Lung (tissue), 12 donors: Measurements from ENCODE around the gene IL1RN. TPM values are rescaled to one million over a fixed set of nuclear protein-coding genes. Genes with fewer than 3 reads are reported as not detected.

Experiments used
- ATAC-seq: fragments of 200-7000 bp; cut with Tn5 transposase; one replicate; pipeline ENCODE4 v1.9.1; 2020; ENCODE audit warnings: moderate number of reproducible peaks; ENCODE audit not compliant: insufficient read depth, low FRiP score
- DNase-seq, 3 donors: peaks; one replicate each; pipeline ENCODE4 v3.0.0-alpha.2; 2013 to 2017
- H3K27ac ChIP-seq, 2 donors: one replicate each; pipeline ENCODE4 v1.5.1; 2013; ENCODE audit warnings: mild to moderate bottlenecking in 2 of 2, moderate library complexity in 2 of 2, control low read depth in 1 of 2, inconsistent platforms in 1 of 2, low read depth in 1 of 2, low read length in 1 of 2
- H3K27me3 ChIP-seq, 3 donors: one replicate each; pipeline ENCODE4 v1.5.1; 2013; ENCODE audit warnings: low read length in 2 of 3; ENCODE audit not compliant: control insufficient read depth in 3 of 3, insufficient read depth in 3 of 3
- H3K36me3 ChIP-seq, 4 donors: one replicate each; pipeline ENCODE4 v1.5.1; 2013; ENCODE audit warnings: low read length in 4 of 4, mild to moderate bottlenecking in 1 of 4, moderate library complexity in 1 of 4; ENCODE audit not compliant: control insufficient read depth in 4 of 4, insufficient read depth in 4 of 4
- H3K4me1 ChIP-seq, 5 donors: one replicate each; pipeline ENCODE4 v1.5.1; 2013; ENCODE audit warnings: low read length in 5 of 5, mild to moderate bottlenecking in 2 of 5, moderate library complexity in 1 of 5; ENCODE audit not compliant: control insufficient read depth in 5 of 5, insufficient read depth in 5 of 5
- H3K4me3 ChIP-seq: one replicate; pipeline ENCODE4 v1.5.1; 2013; ENCODE audit warnings: mild to moderate bottlenecking, control low read depth, moderate library complexity
- H3K9ac ChIP-seq, 2 donors: one replicate each; pipeline ENCODE4 v1.5.1; 2013; ENCODE audit warnings: low read length in 2 of 2, control low read depth in 1 of 2; ENCODE audit not compliant: insufficient read depth in 1 of 2
- H3K9me3 ChIP-seq, 4 donors: one replicate each; pipeline ENCODE4 v1.5.1; 2013; ENCODE audit warnings: low read length in 3 of 4, mild to moderate bottlenecking in 1 of 4, moderate library complexity in 1 of 4; ENCODE audit not compliant: control insufficient read depth in 4 of 4, insufficient read depth in 3 of 4
- WGBS, 2 donors: extraction: QIAGEN DNeasy Blood & Tissue Kit; methylation state at CpG; one replicate each; pipeline ENCODE4 v1.1.7; 2013; 5-methylcytosine and 5-hydroxymethylcytosine counted together
- polyA plus RNA-seq, 2 donors: library from polyadenylated mRNA; stranded (reverse); fragments of 200-250 nt; gene quantifications; one replicate each; pipeline ENCODE4 v1.2.1, GENCODE V29; 2013
- total RNA-seq, 2 donors: library from RNA; depleted of rRNA in 1 of 2; stranded (reverse); fragments of >200 nt in 1 of 2; gene quantifications; one replicate each; pipeline ENCODE4 v1.2.1, GENCODE V29; 2014 to 2021
- TF ChIP-seq, protein P1 (sequence below): IDR thresholded peaks from 2 replicates; pipeline ENCODE4 v1.5.1; 2012; ENCODE audit warnings: mild to moderate bottlenecking; ENCODE audit errors: control extremely low read depth, extremely low read depth
- donor health status: control.
- donor health status: control.
- donor health status: Bipolar disorder and iron deficiency.
- donor health status: healthy.
- donor health status: DM: yes; HTN: yes; CAD: no.

The IL1RN gene
- total and polyA plus RNA-seq, 4 donors = 9.6 to 850 (median 16.7) TPM

DNA sequence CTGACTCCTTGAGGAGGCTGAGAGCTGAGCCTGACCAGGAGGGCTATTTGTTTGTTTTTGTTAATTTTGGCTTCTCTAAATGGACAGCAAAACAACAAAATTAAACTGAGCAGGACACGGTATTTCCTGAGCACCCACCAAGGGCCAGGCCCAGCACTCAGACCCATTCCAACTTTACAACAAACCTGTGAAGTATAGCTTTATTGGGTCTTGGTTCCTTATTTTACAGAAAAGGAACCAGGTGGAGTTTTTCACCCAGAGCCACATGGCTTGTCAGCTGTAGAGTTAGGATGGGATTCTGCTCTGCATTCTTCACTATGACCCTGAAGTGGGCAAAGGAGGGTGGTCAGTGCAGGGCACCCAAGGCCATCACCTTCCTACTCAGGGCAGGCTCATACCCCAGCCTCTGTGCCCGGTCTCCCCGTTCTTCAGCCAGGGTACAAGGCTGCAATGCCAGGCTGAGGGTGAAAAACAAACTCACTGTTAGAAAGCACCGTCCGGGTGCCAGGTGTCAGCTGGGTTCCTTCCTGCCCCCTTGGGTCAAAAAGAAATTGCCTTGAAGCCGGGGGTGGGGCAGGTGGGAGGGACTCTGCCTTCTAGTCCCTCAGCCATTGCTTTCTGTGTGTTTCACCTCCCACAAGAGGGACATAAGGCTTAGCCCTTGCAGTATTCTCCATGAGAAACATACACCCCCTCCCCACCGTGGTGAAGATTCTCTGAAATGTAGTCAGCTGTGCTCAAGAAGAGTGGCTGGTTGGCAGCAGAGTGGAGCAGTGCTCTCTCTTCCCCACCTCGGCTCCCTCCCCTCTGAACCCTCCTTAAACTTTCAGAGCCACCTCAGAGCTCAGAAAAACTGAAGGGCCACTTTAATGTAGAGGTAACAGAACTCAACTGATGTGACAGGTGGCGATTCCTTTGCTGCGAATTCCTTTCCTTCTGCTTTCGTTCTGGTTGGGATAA lies 48.6 kb downstream of the IL1RN start:
- Histone ChIP-seq H3K9ac (no peak overlapping the region), H3K4me3 (no peak overlapping the region), H3K9me3 (no peaks in the 10 kb centered on the region), H3K36me3 (no peaks in the 10 kb centered on the region), H3K4me1 (peaks cover 0 to 13% (median under 1%) of the 10 kb centered on the region in 5 donors), H3K27ac (peak overlapping the region in 1 of 2 donors; percentile 12), H3K27me3 (no peaks in the 10 kb centered on the region)
- WGBS, 2 donors = 35 to 41% methylated on average over 11 of the region's 11 CpGs
- TF ChIP-seq, protein P1, sequence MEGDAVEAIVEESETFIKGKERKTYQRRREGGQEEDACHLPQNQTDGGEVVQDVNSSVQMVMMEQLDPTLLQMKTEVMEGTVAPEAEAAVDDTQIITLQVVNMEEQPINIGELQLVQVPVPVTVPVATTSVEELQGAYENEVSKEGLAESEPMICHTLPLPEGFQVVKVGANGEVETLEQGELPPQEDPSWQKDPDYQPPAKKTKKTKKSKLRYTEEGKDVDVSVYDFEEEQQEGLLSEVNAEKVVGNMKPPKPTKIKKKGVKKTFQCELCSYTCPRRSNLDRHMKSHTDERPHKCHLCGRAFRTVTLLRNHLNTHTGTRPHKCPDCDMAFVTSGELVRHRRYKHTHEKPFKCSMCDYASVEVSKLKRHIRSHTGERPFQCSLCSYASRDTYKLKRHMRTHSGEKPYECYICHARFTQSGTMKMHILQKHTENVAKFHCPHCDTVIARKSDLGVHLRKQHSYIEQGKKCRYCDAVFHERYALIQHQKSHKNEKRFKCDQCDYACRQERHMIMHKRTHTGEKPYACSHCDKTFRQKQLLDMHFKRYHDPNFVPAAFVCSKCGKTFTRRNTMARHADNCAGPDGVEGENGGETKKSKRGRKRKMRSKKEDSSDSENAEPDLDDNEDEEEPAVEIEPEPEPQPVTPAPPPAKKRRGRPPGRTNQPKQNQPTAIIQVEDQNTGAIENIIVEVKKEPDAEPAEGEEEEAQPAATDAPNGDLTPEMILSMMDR = no peak
- DNase-seq (no peak), ATAC-seq (no peak)

- no peak for DNase-seq
- TF ChIP-seq, protein P1 = no peak
- Histone ChIP-seq H3K9ac (no peak overlapping the region), H3K4me3 (no peak overlapping the region), H3K27ac (no peak overlapping the region), H3K36me3 (no peaks in the 10 kb centered on the region), H3K9me3 (no peaks in the 10 kb centered on the region), H3K4me1 (peaks cover 0 to 21% (median 5%) of the 10 kb centered on the region in 5 donors), H3K27me3 (no peaks in the 10 kb centered on the region)
- WGBS, 2 donors = 85 to 91% methylated on average over 7 of the region's 7 CpGs
- no peak for ATAC-seq
These were observed 49.4 kb downstream of the IL1RN start for GRCh38 chr2:113176696-113177355.

DNA sequence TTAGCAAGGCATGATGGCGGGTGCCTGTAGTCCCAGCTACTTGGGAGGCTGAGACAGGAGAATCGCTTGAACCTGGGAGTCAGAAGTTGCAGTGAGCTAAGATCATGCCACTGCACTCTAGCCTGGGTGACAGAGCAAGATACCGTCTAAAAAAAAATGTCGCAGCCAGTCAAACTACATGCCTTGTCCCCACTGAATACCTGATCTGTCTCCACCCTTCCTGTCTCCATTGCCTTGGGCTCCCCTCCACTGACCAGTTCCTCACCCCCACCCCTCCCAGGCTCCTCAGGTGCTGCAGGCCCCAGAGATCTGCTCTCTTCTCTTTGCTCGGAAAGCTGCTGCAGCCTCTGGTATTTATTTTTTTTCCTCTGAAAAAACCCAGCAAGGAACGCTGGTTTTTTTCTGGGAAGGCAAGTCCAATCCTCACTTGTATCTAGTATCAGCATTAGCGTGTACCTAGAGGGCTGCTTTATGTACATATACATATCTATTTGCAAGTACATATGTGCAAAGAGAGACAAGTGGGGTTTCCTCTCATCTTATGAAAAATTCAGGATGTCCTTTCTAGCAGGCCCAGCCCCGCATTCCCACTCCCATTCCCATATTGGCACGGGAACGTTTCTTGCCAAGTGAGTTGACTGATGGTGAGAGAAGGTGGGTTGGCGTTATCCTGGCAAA lies 50.8 kb downstream of the IL1RN start:
- TF ChIP-seq, protein P1 = no peak
- no peak for ATAC-seq
- Histone ChIP-seq H3K9me3 (no peaks in the 10 kb centered on the region), H3K4me3 (no peak overlapping the region), H3K27ac (no peak overlapping the region), H3K9ac (no peak overlapping the region), H3K4me1 (peaks cover 0 to 21% (median 8%) of the 10 kb centered on the region in 5 donors), H3K36me3 (no peaks in the 10 kb centered on the region), H3K27me3 (no peaks in the 10 kb centered on the region)
- 83 to 90% methylated on average over 11 of the region's 11 CpGs for WGBS, 2 donors
- no peak for DNase-seq
